ENCODE measurements around the gene ARID1B. TPM values are rescaled to one million over a fixed set of nuclear protein-coding genes. Genes with fewer than 3 reads are reported as not detected.

Gene ARID1B
- total and polyA plus RNA-seq, 2 of the 13 experiments (the other 11 are each of a cell fraction or from before 2014, with no cell fraction given), result 20.1 to 32.6 TPM

- TF ChIP-seq IKZF5 (CRISPR knock-in tag; IDR thresholded peaks at IDR 0.05), result no peak; the same call in none of the 2 replicates
- TF ChIP-seq ZNF264 (CRISPR knock-in tag; IDR thresholded peaks at IDR 0.05), result 0 out of 2 replicates have a peak, but pooled peaks have one; percentile 19
- peak; percentile 95; the same call in 1 of the 2 replicates for TF ChIP-seq ZMAT3 (CRISPR knock-in tag; conservative IDR thresholded peaks at IDR 0.05)
- peak; percentile 89; the same call in 1 of the 2 replicates for TF ChIP-seq ZSCAN12 (CRISPR knock-in tag; IDR thresholded peaks at IDR 0.05)
- TF ChIP-seq NFE2L2 (IDR thresholded peaks at IDR 0.05; ENCODE audit: low read length), result no peak
- TF ChIP-seq NFYC (CRISPR knock-in tag; IDR thresholded peaks at IDR 0.05), result peak; percentile 31; the same call in 1 of the 2 replicates
- TF ChIP-seq MAFK (conservative IDR thresholded peaks at IDR 0.05 in 1 of 2, IDR thresholded peaks at IDR 0.05 in 1 of 2; ENCODE audit: low read length in 2 of 2), result peak; percentile 92 to 94
- no peak for TF ChIP-seq GATAD2A (CRISPR knock-in tag; IDR thresholded peaks at IDR 0.05)
- TF ChIP-seq ZNF317 (CRISPR knock-in tag; IDR thresholded peaks at IDR 0.05), result peak; percentile 47; the same call in 1 of the 2 replicates
- 0 out of 2 replicates have a peak, but pooled peaks have one; percentile 63 for TF ChIP-seq ZBTB44 (CRISPR knock-in tag; IDR thresholded peaks at IDR 0.05)
- TF ChIP-seq, protein P1, sequence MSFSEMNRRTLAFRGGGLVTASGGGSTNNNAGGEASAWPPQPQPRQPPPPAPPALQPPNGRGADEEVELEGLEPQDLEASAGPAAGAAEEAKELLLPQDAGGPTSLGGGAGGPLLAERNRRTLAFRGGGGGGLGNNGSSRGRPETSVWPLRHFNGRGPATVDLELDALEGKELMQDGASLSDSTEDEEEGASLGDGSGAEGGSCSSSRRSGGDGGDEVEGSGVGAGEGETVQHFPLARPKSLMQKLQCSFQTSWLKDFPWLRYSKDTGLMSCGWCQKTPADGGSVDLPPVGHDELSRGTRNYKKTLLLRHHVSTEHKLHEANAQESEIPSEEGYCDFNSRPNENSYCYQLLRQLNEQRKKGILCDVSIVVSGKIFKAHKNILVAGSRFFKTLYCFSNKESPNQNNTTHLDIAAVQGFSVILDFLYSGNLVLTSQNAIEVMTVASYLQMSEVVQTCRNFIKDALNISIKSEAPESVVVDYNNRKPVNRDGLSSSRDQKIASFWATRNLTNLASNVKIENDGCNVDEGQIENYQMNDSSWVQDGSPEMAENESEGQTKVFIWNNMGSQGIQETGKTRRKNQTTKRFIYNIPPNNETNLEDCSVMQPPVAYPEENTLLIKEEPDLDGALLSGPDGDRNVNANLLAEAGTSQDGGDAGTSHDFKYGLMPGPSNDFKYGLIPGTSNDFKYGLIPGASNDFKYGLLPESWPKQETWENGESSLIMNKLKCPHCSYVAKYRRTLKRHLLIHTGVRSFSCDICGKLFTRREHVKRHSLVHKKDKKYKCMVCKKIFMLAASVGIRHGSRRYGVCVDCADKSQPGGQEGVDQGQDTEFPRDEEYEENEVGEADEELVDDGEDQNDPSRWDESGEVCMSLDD (CRISPR knock-in tag; IDR thresholded peaks at IDR 0.05; ENCODE audit: borderline replicate concordance), result no peak
- TF ChIP-seq HOXA5 (CRISPR knock-in tag; IDR thresholded peaks at IDR 0.05), result no peak; the same call in 1 of the 2 replicates
- no peak; the same call in 1 of the 2 replicates for TF ChIP-seq RERE (CRISPR knock-in tag; IDR thresholded peaks at IDR 0.05; ENCODE audit: low read depth)
- no peak for TF ChIP-seq ZNF672 (CRISPR knock-in tag; IDR thresholded peaks at IDR 0.05)
- TF ChIP-seq HNRNPL (IDR thresholded peaks at IDR 0.05; ENCODE audit: low read depth, low read length), result 0 out of 2 replicates have a peak, but pooled peaks have one; percentile 50
- peak; percentile 61; the same call in 1 of the 2 replicates for TF ChIP-seq ZC3H4 (CRISPR knock-in tag; IDR thresholded peaks at IDR 0.05; ENCODE audit: borderline replicate concordance)
- TF ChIP-seq NFATC3 (CRISPR knock-in tag; IDR thresholded peaks at IDR 0.05), result peak; percentile 96; the same call in 1 of the 2 replicates
- peak; percentile 95 for TF ChIP-seq ZNF747 (CRISPR knock-in tag; IDR thresholded peaks at IDR 0.05; ENCODE audit: borderline replicate concordance)
- no peak; the same call in 1 of the 2 replicates for TF ChIP-seq DPF2 (CRISPR knock-in tag; IDR thresholded peaks at IDR 0.05; ENCODE audit: borderline replicate concordance, low read depth)
Measured at GRCh38 chr6:157021344-157021992, 244.3 kb downstream of the ARID1B start (continued).
